WTC11 (cell line): ENCODE results near the gene TPX2. TPM values are rescaled to one million over a fixed set of nuclear protein-coding genes. Genes with fewer than 3 reads are reported as not detected.
A peak's percentile ranks its signal among the peaks of the same experiment; 100 is the strongest.

Experiments used
- ATF1 ChIP-seq: sonication (generic); formaldehyde crosslinking; IDR thresholded peaks from 2 replicates; pipeline ENCODE4 v1.8.1; 2023; ENCODE audit warnings: mild to moderate bottlenecking, moderate library complexity, missing genetic modification reagents
- ETV6 ChIP-seq: sonication (generic); formaldehyde crosslinking; IDR thresholded peaks from 2 replicates; pipeline ENCODE4 v1.8.1; 2022; ENCODE audit warnings: mild to moderate bottlenecking, missing genetic modification reagents
- FOXK1 ChIP-seq: sonication (generic); formaldehyde crosslinking; IDR thresholded peaks from 2 replicates; pipeline ENCODE4 v1.8.0; 2022; ENCODE audit warnings: mild to moderate bottlenecking, moderate library complexity, missing genetic modification reagents
- GABPB1 ChIP-seq: sonication (generic); formaldehyde crosslinking; IDR thresholded peaks from 2 replicates; pipeline ENCODE4 v1.8.1; 2023; ENCODE audit warnings: mild to moderate bottlenecking, missing genetic modification reagents
- NFYB ChIP-seq: sonication (generic); formaldehyde crosslinking; conservative IDR thresholded peaks from 2 replicates; pipeline ENCODE4 v1.8.0; 2022; ENCODE audit warnings: low read depth, missing genetic modification reagents
- NR3C1 ChIP-seq: sonication (generic); formaldehyde crosslinking; conservative IDR thresholded peaks from 2 replicates; pipeline ENCODE4 v1.8.1; 2023; ENCODE audit warnings: low read depth, mild to moderate bottlenecking, missing genetic modification reagents
- RELA ChIP-seq: sonication (generic); formaldehyde crosslinking; IDR thresholded peaks from 2 replicates; pipeline ENCODE4 v1.8.1; 2022; ENCODE audit warnings: missing genetic modification reagents, mild to moderate bottlenecking, borderline replicate concordance
- TCF7 ChIP-seq: sonication (generic); formaldehyde crosslinking; IDR thresholded peaks from 2 replicates; pipeline ENCODE4 v1.8.0; 2022; ENCODE audit warnings: mild to moderate bottlenecking, low read depth, missing genetic modification reagents, moderate library complexity
- TEAD4 ChIP-seq: sonication (generic); formaldehyde crosslinking; IDR thresholded peaks from 2 replicates; pipeline ENCODE4 v1.8.0; 2022; ENCODE audit warnings: mild to moderate bottlenecking, missing genetic modification reagents
- TP53 ChIP-seq: sonication (generic); formaldehyde crosslinking; IDR thresholded peaks from 2 replicates; pipeline ENCODE4 v1.8.1; 2023; ENCODE audit warnings: mild to moderate bottlenecking, missing genetic modification reagents
- ZBTB21 ChIP-seq: sonication (generic); formaldehyde crosslinking; IDR thresholded peaks from 2 replicates; pipeline ENCODE4 v1.8.1; 2023; ENCODE audit warnings: mild to moderate bottlenecking, missing genetic modification reagents, borderline replicate concordance
- ZNF416 ChIP-seq: fragments of 250-450 bp; sonication (Bioruptor Pico); IDR thresholded peaks from 2 replicates; pipeline ENCODE4 v1.9.0; 2021; ENCODE audit warnings: mild to moderate bottlenecking, inconsistent platforms
- total RNA-seq: library from RNA; stranded (reverse); gene quantifications from 3 replicates; pipeline ENCODE4 v1.2.3, GENCODE V29; 2021
- TF ChIP-seq, protein P1 (sequence below): sonication (generic); formaldehyde crosslinking; IDR thresholded peaks from 2 replicates; pipeline ENCODE4 v1.8.1; 2023; ENCODE audit warnings: mild to moderate bottlenecking, missing genetic modification reagents, borderline replicate concordance
- TF ChIP-seq, protein P2 (sequence below): sonication (generic); formaldehyde crosslinking; IDR thresholded peaks from 2 replicates; pipeline ENCODE4 v1.8.1; 2022; ENCODE audit warnings: mild to moderate bottlenecking, moderate library complexity, missing genetic modification reagents
- TF ChIP-seq, protein P3 (sequence below): sonication (generic); formaldehyde crosslinking; conservative IDR thresholded peaks from 2 replicates; pipeline ENCODE4 v1.8.1; 2023; ENCODE audit warnings: mild to moderate bottlenecking, low read depth, missing genetic modification reagents, moderate library complexity
- TF ChIP-seq, protein P4 (sequence below): fragments of 250-450 bp; sonication (Bioruptor Pico); IDR thresholded peaks from 2 replicates; pipeline ENCODE4 v1.9.0; 2021; ENCODE audit warnings: mild to moderate bottlenecking, borderline replicate concordance
- TF ChIP-seq, protein P5 (sequence below): sonication (generic); formaldehyde crosslinking; IDR thresholded peaks from 2 replicates; pipeline ENCODE4 v1.8.1; 2023; ENCODE audit warnings: mild to moderate bottlenecking, missing genetic modification reagents, moderate library complexity
- TF ChIP-seq, protein P6 (sequence below): sonication (generic); formaldehyde crosslinking; IDR thresholded peaks from 2 replicates; pipeline ENCODE4 v1.8.1; 2022; ENCODE audit warnings: mild to moderate bottlenecking, missing genetic modification reagents, moderate library complexity, borderline replicate concordance
- TF ChIP-seq, protein P7 (sequence below): fragments of 250-450 bp; sonication (Bioruptor Pico); IDR thresholded peaks from 2 replicates; pipeline ENCODE4 v1.8.0; 2021; ENCODE audit warnings: mild to moderate bottlenecking
- TF ChIP-seq, protein P8 (sequence below): fragments of 250-450 bp; sonication (Bioruptor Pico); IDR thresholded peaks from 2 replicates; pipeline ENCODE4 v1.9.0; 2021; ENCODE audit warnings: moderate library complexity, mild to moderate bottlenecking, inconsistent platforms, borderline replicate concordance

The TPX2 gene
- total RNA-seq, 1 experiment from 2014 or later, result 123 TPM

DNA sequence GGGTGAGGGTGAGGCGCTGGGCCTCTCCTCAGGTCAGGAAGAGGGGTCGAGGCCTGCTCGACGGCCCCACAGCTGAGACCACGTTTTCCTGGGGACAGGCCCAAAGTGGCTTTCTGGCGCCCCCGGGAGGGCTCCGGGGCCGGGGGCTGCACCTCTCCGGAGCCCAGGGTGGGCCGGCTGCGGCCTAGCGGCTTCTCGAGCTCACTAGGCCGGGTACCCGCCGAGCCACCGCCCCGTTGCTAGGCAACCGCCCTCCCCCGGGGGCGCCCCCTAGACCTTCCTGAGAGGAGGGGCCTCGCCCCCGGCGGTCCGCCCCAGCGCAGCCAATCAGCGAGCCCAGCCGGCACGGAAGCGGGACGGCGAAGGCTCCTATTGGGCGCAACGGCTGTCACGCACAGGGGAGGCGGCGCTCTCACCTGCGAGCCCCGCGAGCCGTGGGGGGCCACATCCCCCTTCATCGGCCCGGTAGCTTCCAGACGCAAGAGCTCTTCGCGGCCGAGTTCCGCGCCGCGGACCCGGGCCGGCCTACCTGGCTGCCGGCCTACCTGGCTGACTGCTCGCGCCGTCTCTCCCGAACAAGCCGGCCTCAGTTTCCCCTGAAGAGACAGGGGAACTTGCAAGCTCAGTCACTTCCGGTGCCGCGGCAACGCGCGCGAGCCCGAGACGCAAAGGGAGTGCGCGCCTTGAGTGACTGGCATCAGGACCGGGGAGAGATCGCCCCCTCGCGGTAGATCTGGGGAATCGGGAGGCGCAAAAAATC is 15.6 kb upstream of the TPX2 start (continued):
- TF ChIP-seq, protein P1, sequence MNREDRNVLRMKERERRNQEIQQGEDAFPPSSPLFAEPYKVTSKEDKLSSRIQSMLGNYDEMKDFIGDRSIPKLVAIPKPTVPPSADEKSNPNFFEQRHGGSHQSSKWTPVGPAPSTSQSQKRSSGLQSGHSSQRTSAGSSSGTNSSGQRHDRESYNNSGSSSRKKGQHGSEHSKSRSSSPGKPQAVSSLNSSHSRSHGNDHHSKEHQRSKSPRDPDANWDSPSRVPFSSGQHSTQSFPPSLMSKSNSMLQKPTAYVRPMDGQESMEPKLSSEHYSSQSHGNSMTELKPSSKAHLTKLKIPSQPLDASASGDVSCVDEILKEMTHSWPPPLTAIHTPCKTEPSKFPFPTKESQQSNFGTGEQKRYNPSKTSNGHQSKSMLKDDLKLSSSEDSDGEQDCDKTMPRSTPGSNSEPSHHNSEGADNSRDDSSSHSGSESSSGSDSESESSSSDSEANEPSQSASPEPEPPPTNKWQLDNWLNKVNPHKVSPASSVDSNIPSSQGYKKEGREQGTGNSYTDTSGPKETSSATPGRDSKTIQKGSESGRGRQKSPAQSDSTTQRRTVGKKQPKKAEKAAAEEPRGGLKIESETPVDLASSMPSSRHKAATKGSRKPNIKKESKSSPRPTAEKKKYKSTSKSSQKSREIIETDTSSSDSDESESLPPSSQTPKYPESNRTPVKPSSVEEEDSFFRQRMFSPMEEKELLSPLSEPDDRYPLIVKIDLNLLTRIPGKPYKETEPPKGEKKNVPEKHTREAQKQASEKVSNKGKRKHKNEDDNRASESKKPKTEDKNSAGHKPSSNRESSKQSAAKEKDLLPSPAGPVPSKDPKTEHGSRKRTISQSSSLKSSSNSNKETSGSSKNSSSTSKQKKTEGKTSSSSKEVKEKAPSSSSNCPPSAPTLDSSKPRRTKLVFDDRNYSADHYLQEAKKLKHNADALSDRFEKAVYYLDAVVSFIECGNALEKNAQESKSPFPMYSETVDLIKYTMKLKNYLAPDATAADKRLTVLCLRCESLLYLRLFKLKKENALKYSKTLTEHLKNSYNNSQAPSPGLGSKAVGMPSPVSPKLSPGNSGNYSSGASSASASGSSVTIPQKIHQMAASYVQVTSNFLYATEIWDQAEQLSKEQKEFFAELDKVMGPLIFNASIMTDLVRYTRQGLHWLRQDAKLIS (CRISPR knock-in tag), result no peak
- TF ChIP-seq ETV6 (peak; percentile 85; the same call in 1 of the 2 replicates), TCF7 (CRISPR knock-in tag) (no peak), FOXK1 (CRISPR knock-in tag) (no peak), ZNF416 (0 out of 2 replicates have a peak, but pooled peaks have one; percentile 7), RELA (CRISPR knock-in tag) (no peak), ATF1 (CRISPR knock-in tag) (no peak), GABPB1 (CRISPR knock-in tag) (peak; percentile 84), TP53 (CRISPR knock-in tag) (no peak), NR3C1 (CRISPR knock-in tag) (no peak), ZBTB21 (CRISPR knock-in tag) (no peak), TEAD4 (CRISPR knock-in tag) (no peak), NFYB (CRISPR knock-in tag) (peak; percentile 99)
- TF ChIP-seq, protein P2, sequence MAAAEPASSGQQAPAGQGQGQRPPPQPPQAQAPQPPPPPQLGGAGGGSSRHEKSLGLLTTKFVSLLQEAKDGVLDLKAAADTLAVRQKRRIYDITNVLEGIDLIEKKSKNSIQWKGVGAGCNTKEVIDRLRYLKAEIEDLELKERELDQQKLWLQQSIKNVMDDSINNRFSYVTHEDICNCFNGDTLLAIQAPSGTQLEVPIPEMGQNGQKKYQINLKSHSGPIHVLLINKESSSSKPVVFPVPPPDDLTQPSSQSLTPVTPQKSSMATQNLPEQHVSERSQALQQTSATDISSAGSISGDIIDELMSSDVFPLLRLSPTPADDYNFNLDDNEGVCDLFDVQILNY, result peak; percentile 74
- TF ChIP-seq, protein P3, sequence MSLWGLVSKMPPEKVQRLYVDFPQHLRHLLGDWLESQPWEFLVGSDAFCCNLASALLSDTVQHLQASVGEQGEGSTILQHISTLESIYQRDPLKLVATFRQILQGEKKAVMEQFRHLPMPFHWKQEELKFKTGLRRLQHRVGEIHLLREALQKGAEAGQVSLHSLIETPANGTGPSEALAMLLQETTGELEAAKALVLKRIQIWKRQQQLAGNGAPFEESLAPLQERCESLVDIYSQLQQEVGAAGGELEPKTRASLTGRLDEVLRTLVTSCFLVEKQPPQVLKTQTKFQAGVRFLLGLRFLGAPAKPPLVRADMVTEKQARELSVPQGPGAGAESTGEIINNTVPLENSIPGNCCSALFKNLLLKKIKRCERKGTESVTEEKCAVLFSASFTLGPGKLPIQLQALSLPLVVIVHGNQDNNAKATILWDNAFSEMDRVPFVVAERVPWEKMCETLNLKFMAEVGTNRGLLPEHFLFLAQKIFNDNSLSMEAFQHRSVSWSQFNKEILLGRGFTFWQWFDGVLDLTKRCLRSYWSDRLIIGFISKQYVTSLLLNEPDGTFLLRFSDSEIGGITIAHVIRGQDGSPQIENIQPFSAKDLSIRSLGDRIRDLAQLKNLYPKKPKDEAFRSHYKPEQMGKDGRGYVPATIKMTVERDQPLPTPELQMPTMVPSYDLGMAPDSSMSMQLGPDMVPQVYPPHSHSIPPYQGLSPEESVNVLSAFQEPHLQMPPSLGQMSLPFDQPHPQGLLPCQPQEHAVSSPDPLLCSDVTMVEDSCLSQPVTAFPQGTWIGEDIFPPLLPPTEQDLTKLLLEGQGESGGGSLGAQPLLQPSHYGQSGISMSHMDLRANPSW (CRISPR knock-in tag), result no peak
- TF ChIP-seq, protein P4, sequence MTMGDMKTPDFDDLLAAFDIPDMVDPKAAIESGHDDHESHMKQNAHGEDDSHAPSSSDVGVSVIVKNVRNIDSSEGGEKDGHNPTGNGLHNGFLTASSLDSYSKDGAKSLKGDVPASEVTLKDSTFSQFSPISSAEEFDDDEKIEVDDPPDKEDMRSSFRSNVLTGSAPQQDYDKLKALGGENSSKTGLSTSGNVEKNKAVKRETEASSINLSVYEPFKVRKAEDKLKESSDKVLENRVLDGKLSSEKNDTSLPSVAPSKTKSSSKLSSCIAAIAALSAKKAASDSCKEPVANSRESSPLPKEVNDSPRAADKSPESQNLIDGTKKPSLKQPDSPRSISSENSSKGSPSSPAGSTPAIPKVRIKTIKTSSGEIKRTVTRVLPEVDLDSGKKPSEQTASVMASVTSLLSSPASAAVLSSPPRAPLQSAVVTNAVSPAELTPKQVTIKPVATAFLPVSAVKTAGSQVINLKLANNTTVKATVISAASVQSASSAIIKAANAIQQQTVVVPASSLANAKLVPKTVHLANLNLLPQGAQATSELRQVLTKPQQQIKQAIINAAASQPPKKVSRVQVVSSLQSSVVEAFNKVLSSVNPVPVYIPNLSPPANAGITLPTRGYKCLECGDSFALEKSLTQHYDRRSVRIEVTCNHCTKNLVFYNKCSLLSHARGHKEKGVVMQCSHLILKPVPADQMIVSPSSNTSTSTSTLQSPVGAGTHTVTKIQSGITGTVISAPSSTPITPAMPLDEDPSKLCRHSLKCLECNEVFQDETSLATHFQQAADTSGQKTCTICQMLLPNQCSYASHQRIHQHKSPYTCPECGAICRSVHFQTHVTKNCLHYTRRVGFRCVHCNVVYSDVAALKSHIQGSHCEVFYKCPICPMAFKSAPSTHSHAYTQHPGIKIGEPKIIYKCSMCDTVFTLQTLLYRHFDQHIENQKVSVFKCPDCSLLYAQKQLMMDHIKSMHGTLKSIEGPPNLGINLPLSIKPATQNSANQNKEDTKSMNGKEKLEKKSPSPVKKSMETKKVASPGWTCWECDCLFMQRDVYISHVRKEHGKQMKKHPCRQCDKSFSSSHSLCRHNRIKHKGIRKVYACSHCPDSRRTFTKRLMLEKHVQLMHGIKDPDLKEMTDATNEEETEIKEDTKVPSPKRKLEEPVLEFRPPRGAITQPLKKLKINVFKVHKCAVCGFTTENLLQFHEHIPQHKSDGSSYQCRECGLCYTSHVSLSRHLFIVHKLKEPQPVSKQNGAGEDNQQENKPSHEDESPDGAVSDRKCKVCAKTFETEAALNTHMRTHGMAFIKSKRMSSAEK (CRISPR knock-in tag), result 0 out of 2 replicates have a peak, but pooled peaks have one; percentile 58
- TF ChIP-seq, protein P5, sequence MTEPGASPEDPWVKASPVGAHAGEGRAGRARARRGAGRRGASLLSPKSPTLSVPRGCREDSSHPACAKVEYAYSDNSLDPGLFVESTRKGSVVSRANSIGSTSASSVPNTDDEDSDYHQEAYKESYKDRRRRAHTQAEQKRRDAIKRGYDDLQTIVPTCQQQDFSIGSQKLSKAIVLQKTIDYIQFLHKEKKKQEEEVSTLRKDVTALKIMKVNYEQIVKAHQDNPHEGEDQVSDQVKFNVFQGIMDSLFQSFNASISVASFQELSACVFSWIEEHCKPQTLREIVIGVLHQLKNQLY (CRISPR knock-in tag), result no peak
- TF ChIP-seq, protein P6, sequence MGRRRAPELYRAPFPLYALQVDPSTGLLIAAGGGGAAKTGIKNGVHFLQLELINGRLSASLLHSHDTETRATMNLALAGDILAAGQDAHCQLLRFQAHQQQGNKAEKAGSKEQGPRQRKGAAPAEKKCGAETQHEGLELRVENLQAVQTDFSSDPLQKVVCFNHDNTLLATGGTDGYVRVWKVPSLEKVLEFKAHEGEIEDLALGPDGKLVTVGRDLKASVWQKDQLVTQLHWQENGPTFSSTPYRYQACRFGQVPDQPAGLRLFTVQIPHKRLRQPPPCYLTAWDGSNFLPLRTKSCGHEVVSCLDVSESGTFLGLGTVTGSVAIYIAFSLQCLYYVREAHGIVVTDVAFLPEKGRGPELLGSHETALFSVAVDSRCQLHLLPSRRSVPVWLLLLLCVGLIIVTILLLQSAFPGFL (CRISPR knock-in tag), result no peak
- TF ChIP-seq, protein P7, sequence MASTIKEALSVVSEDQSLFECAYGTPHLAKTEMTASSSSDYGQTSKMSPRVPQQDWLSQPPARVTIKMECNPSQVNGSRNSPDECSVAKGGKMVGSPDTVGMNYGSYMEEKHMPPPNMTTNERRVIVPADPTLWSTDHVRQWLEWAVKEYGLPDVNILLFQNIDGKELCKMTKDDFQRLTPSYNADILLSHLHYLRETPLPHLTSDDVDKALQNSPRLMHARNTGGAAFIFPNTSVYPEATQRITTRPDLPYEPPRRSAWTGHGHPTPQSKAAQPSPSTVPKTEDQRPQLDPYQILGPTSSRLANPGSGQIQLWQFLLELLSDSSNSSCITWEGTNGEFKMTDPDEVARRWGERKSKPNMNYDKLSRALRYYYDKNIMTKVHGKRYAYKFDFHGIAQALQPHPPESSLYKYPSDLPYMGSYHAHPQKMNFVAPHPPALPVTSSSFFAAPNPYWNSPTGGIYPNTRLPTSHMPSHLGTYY (CRISPR knock-in tag), result no peak
- TF ChIP-seq, protein P8, sequence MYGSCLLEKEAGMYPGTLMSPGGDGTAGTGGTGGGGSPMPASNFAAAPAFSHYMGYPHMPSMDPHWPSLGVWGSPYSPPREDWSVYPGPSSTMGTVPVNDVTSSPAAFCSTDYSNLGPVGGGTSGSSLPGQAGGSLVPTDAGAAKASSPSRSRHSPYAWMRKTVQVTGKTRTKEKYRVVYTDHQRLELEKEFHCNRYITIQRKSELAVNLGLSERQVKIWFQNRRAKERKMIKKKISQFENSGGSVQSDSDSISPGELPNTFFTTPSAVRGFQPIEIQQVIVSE (CRISPR knock-in tag), result no peak
